Gastrocnemius medialis (tissue), 4 donors: Measurements from ENCODE around the gene SULF2. TPM values are rescaled to one million over a fixed set of nuclear protein-coding genes. Genes with fewer than 3 reads are reported as not detected.

Experiments used
- ATAC-seq, 2 donors: fragments of 150-250 bp; one replicate each; pipeline ENCODE4 v1.9.1; 2016
- DNase-seq, 2 donors: peaks; one replicate each; pipeline ENCODE4 v3.0.0-alpha.2; 2019
- H3K27ac ChIP-seq, 4 donors: fragments of 200-600 bp; sonication (generic); 1 replicate in 1 of 4; 2 replicates in 3 of 4; pipeline ENCODE4 v1.5.1; 2016 to 2018; ENCODE audit warnings: mild to moderate bottlenecking in 2 of 4, moderate library complexity in 1 of 4
- H3K27me3 ChIP-seq, 3 donors: fragments of 200-600 bp; sonication (generic) in 2 of 3; 1 replicate in 1 of 3; 2 replicates in 2 of 3; pipeline versions ENCODE4 v1.5.1 to v1.6.0; 2016 to 2019; ENCODE audit warnings: mild to moderate bottlenecking in 1 of 3, moderate library complexity in 1 of 3
- H3K36me3 ChIP-seq, 2 donors: fragments of 200-600 bp; sonication (generic) in 1 of 2; one replicate each; pipeline ENCODE4 v1.5.1; 2017 to 2018
- H3K4me1 ChIP-seq, 2 donors: fragments of 200-600 bp; sonication (generic) in 1 of 2; one replicate each; pipeline ENCODE4 v1.5.1; 2016 to 2017; ENCODE audit warnings: mild to moderate bottlenecking in 2 of 2
- H3K4me3 ChIP-seq, 4 donors: fragments of 200-600 bp; sonication (generic) in 3 of 4; 1 replicate in 1 of 4; 2 replicates in 3 of 4; pipeline ENCODE4 v1.5.1; 2016 to 2019; ENCODE audit warnings: mild to moderate bottlenecking in 2 of 4
- H3K9me3 ChIP-seq, 3 donors: fragments of 200-600 bp; sonication (generic) in 2 of 3; 1 replicate in 1 of 3; 2 replicates in 2 of 3; pipeline ENCODE4 v1.5.1; 2016 to 2019
- CTCF ChIP-seq, 5 experiments: fragments of 450-650 bp in 3 of 5; fragments of 200-600 bp in 2 of 5; sonication (generic) in 2 of 5; IDR thresholded peaks in 4 of 5; conservative IDR thresholded peaks in 1 of 5; 1 replicate in 4 of 5; 2 replicates in 1 of 5; pipeline ENCODE4 v1.5.1; 2016 to 2019; ENCODE audit warnings: antibody characterized with exemption in 5 of 5, mild to moderate bottlenecking in 3 of 5, moderate library complexity in 3 of 5
- POLR2A ChIP-seq, 2 donors: fragments of 450-650 bp; IDR thresholded peaks; one replicate each; pipeline ENCODE4 v1.6.1; 2017; ENCODE audit warnings: antibody characterized with exemption in 2 of 2, mild to moderate bottlenecking in 2 of 2, moderate library complexity in 2 of 2
- in situ Hi-C, 4 donors: fragments of 200-750 bp; cut with MboI; loops; one replicate each; pipeline versions ENCODE4 v1.15.0 to v1.8.0; 2017; ENCODE audit warnings: low sequenced_read_pairs in 4 of 4
- intact Hi-C: fragments of 100-400 bp; cut with DNase I; formaldehyde crosslinking; loops from one replicate; pipeline ENCODE4 v1.15.1; 2023; ENCODE audit warnings: low total_unique reads
- total RNA-seq, 4 donors: library from RNA; depleted of rRNA; stranded (reverse); fragments of >200 nt; gene quantifications; one replicate each; pipeline versions ENCODE4 v1.1.0 to v1.2.3, GENCODE V29; 2016

SULF2 gene
- total RNA-seq, 4 donors from 2014 or later: 9.8 to 18.8 (median 16.8) TPM

- ATAC-seq: no peak
- no peaks in the 10 kb centered on the region for H3K9me3 ChIP-seq
Observed at GRCh38 chr20:47778398-47779354, 6.6 kb downstream of the SULF2 start.

GRCh38 chr20:47777220-47777619 is 8.1 kb downstream of the SULF2 start:
- no peak overlapping the region for H3K27ac ChIP-seq
- intact Hi-C loops: no loop called here

More at GRCh38 chr20:47778398-47779354, 6.6 kb downstream of the SULF2 start:
- TF ChIP-seq POLR2A (IDR thresholded peaks at IDR 0.05) (no peak), CTCF (IDR thresholded peaks at IDR 0.05 in 4 of 5, conservative IDR thresholded peaks at IDR 0.05 in 1 of 5) (no peak)
- H3K4me3 ChIP-seq: no peak overlapping the region
- DNase-seq: no peak
- no peak overlapping the region for H3K27ac ChIP-seq
- peaks cover 12 to 25% (median 16%) of the 10 kb centered on the region in 3 donors for H3K27me3 ChIP-seq
- in situ Hi-C loops: loop anchor here in 1 of 4 donors (25.0 kb wide), 1 partner anchor 834 kb away; no protein-coding TSS in a partner anchor
- intact Hi-C loops: no loop called here
- H3K36me3 ChIP-seq: no peaks in the 10 kb centered on the region
- H3K4me1 ChIP-seq: peaks cover 3 to 10% of the 10 kb centered on the region in 2 donors

GRCh38 chr20:47776639-47777038 is 8.6 kb downstream of the SULF2 start:
- no peak for ATAC-seq
- Histone ChIP-seq H3K27ac (no peak overlapping the region), H3K36me3 (no peaks in the 10 kb centered on the region), H3K4me3 (no peak overlapping the region), H3K4me1 (peaks cover 3 to 16% of the 10 kb centered on the region in 2 donors), H3K27me3 (peaks cover 0 to 6% (median 0%) of the 10 kb centered on the region in 3 donors), H3K9me3 (peaks cover 0 to 4% (median 0%) of the 10 kb centered on the region in 3 donors)
- TF ChIP-seq POLR2A (IDR thresholded peaks at IDR 0.05): no peak
- TF ChIP-seq CTCF (IDR thresholded peaks at IDR 0.05 in 4 of 5, conservative IDR thresholded peaks at IDR 0.05 in 1 of 5): no peak
- no peak for DNase-seq
- in situ Hi-C loops: loop anchor here in 1 of 4 donors (25.0 kb wide), 1 partner anchor 836 kb away; no protein-coding TSS in a partner anchor
- intact Hi-C loops: no loop called here

More at GRCh38 chr20:47777220-47777619, 8.1 kb downstream of the SULF2 start:
- Histone ChIP-seq H3K9me3 (peaks cover 0 to 4% (median 0%) of the 10 kb centered on the region in 3 donors), H3K36me3 (no peaks in the 10 kb centered on the region), H3K4me3 (no peak overlapping the region), H3K27me3 (peaks cover 0 to 10% (median 3%) of the 10 kb centered on the region in 3 donors), H3K4me1 (peaks cover 3 to 13% of the 10 kb centered on the region in 2 donors)
- no peak for DNase-seq
- no peak for ATAC-seq
- in situ Hi-C loops: loop anchor here in 1 of 4 donors (25.0 kb wide), 1 partner anchor 835 kb away; no protein-coding TSS in a partner anchor
- no peak for TF ChIP-seq POLR2A (IDR thresholded peaks at IDR 0.05)
- no peak for TF ChIP-seq CTCF (IDR thresholded peaks at IDR 0.05 in 4 of 5, conservative IDR thresholded peaks at IDR 0.05 in 1 of 5)

GRCh38 chr20:47775841-47776240 is 9.4 kb downstream of the SULF2 start:
- Histone ChIP-seq H3K27me3 (peaks cover 0 to 2% (median 0%) of the 10 kb centered on the region in 3 donors), H3K4me3 (no peak overlapping the region), H3K4me1 (peaks cover 3 to 16% of the 10 kb centered on the region in 2 donors), H3K27ac (no peak overlapping the region), H3K36me3 (no peaks in the 10 kb centered on the region), H3K9me3 (peaks cover 0 to 4% (median 0%) of the 10 kb centered on the region in 3 donors)
- intact Hi-C loops: no loop called here
- in situ Hi-C loops: loop anchor here in 1 of 4 donors (25.0 kb wide), 1 partner anchor 836 kb away; no protein-coding TSS in a partner anchor
- TF ChIP-seq POLR2A (IDR thresholded peaks at IDR 0.05): no peak
- TF ChIP-seq CTCF (IDR thresholded peaks at IDR 0.05 in 4 of 5, conservative IDR thresholded peaks at IDR 0.05 in 1 of 5): no peak
- DNase-seq (no peak), ATAC-seq (no peak)
